HepG2 (cell line): ENCODE measurements around the gene CA11. TPM values are rescaled to one million over a fixed set of nuclear protein-coding genes. Genes with fewer than 3 reads are reported as not detected.
A peak's percentile ranks its signal among the peaks of the same experiment; 100 is the strongest.

Experiments
- AHDC1 ChIP-seq: sonication (generic); formaldehyde crosslinking; IDR thresholded peaks from 2 replicates; pipeline ENCODE4 v1.5.1; 2020; ENCODE audit warnings: mild to moderate bottlenecking, missing genetic modification reagents, borderline replicate concordance
- CREB1 ChIP-seq, 2 experiments: fragments of 450-650 bp in 1 of 2; IDR thresholded peaks; 2 replicates each; pipeline ENCODE4 v1.6.1; 2016 to 2017; ENCODE audit warnings: control low read depth in 1 of 2, mild to moderate bottlenecking in 1 of 2, missing compliant biosample characterization in 1 of 2, missing genetic modification characterization in 1 of 2
- GTF3A ChIP-seq: sonication (generic); formaldehyde crosslinking; conservative IDR thresholded peaks from 2 replicates; pipeline ENCODE4 v1.4.0; 2020; ENCODE audit warnings: mild to moderate bottlenecking, missing genetic modification reagents
- NFE2L1 ChIP-seq: sonication (generic); formaldehyde crosslinking; IDR thresholded peaks from 2 replicates; pipeline ENCODE4 v1.4.0; 2020; ENCODE audit warnings: missing genetic modification reagents, mild to moderate bottlenecking, borderline replicate concordance
- PRDM4 ChIP-seq: sonication (generic); formaldehyde crosslinking; IDR thresholded peaks from 2 replicates; pipeline ENCODE4 v1.9.0; 2021; ENCODE audit warnings: missing genetic modification reagents, borderline replicate concordance
- PRMT3 ChIP-seq: sonication (generic); formaldehyde crosslinking; IDR thresholded peaks from 2 replicates; pipeline ENCODE4 v1.8.1; 2022; ENCODE audit warnings: low read depth, mild to moderate bottlenecking, moderate library complexity, missing genetic modification reagents, borderline replicate concordance
- REPIN1 ChIP-seq: sonication (generic); formaldehyde crosslinking; IDR thresholded peaks from 2 replicates; pipeline ENCODE4 v1.8.0; 2022; ENCODE audit warnings: missing genetic modification reagents, low read depth, mild to moderate bottlenecking, borderline replicate concordance
- SIX4 ChIP-seq: sonication (generic); formaldehyde crosslinking; IDR thresholded peaks from 2 replicates; pipeline ENCODE4 v1.4.0; 2020; ENCODE audit warnings: missing genetic modification reagents
- SNRNP70 ChIP-seq: fragments of 200-400 bp; formaldehyde crosslinking; IDR thresholded peaks from 2 replicates; pipeline ENCODE4 v1.6.1; 2017; ENCODE audit warnings: mild to moderate bottlenecking, low read depth, low read length, moderate library complexity
- ZNF12 ChIP-seq: sonication (generic); formaldehyde crosslinking; IDR thresholded peaks from 2 replicates; pipeline ENCODE4 v1.5.0; 2020; ENCODE audit warnings: missing genetic modification reagents
- ZNF138 ChIP-seq: sonication (generic); formaldehyde crosslinking; IDR thresholded peaks from 2 replicates; pipeline ENCODE4 v1.5.0; 2020; ENCODE audit warnings: mild to moderate bottlenecking, low read depth, missing genetic modification reagents
- ZNF180 ChIP-seq: sonication (generic); formaldehyde crosslinking; IDR thresholded peaks from 2 replicates; pipeline ENCODE4 v1.4.0; 2020; ENCODE audit warnings: low read depth, missing genetic modification reagents, borderline replicate concordance
- ZNF235 ChIP-seq: sonication (generic); formaldehyde crosslinking; IDR thresholded peaks from 2 replicates; pipeline ENCODE4 v1.8.1; 2023; ENCODE audit warnings: mild to moderate bottlenecking, missing genetic modification reagents, borderline replicate concordance
- ZNF512 ChIP-seq: sonication (generic); formaldehyde crosslinking; IDR thresholded peaks from 2 replicates; pipeline ENCODE4 v1.4.0; 2020; ENCODE audit warnings: mild to moderate bottlenecking, missing genetic modification reagents
- ZNF777 ChIP-seq: sonication (generic); formaldehyde crosslinking; IDR thresholded peaks from 2 replicates; pipeline ENCODE4 v1.4.0; 2020; ENCODE audit warnings: missing genetic modification reagents
- ZNF841 ChIP-seq: sonication (generic); formaldehyde crosslinking; IDR thresholded peaks from 2 replicates; pipeline ENCODE4 v1.8.1; 2023; ENCODE audit warnings: missing genetic modification reagents, borderline replicate concordance
- polyA plus RNA-seq, 8 experiments: library from polyadenylated mRNA; depleted of rRNA in 3 of 8; stranded (reverse) in 7 of 8; unstranded in 1 of 8; fragments of >200 nt; fragmentation: Illumina TruSeq in 4 of 8; extraction: Trizol in 4 of 8; gene quantifications; 2 replicates each; pipeline versions ENCODE4 v1.2.1 to v1.2.3, GENCODE V29; 2011 to 2016; ENCODE audit warnings: low read depth in 4 of 8, missing spikeins in 1 of 8, mixed read lengths in 1 of 8; ENCODE audit not compliant: insufficient read depth in 1 of 8
- total RNA-seq, 5 experiments: library from RNA; depleted of rRNA; stranded (reverse); fragments of >200 nt; fragmentation: Illumina TruSeq; extraction: Trizol; gene quantifications; 2 replicates each; pipeline ENCODE4 v1.2.3, GENCODE V29; 2016; ENCODE audit warnings: low read depth in 1 of 5
- TF ChIP-seq, protein P1 (sequence below): sonication (generic); formaldehyde crosslinking; conservative IDR thresholded peaks from 2 replicates; pipeline ENCODE4 v1.5.0; 2020; ENCODE audit warnings: missing genetic modification reagents

The CA11 gene
- total and polyA plus RNA-seq, 2 of the 13 experiments (the other 11 are each of a cell fraction or from before 2014, with no cell fraction given): 0.41 to 0.58 TPM

DNA sequence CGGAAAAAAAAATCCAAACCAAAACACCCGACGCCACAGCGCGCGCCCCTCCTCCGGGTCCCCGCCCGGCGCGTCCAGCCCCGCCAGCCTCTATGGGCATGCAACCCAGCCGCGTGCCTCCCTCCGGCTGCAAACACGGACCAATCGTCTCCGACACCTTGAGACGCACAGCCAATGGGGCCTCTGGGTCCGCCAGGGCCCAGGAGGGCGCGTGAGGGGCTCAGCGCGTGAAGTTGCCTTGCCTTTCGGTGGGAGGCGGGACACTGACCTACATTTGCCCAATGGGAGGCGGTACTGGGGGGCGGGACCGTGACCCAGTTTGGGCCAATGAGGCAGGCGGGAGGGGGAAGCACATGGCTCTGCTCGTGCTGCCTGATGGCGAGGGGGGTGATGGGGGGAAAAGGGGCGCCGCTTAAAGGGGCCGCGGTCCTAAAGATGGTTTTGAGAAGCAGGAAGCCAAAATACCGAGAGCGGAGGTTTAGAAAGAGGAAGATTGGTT, 8.5 kb downstream of the CA11 start (continued):
- no peak for TF ChIP-seq ZNF235 (CRISPR knock-in tag)
- peak; percentile 70 for TF ChIP-seq CREB1 (IDR thresholded peaks at IDR 0.05)
- peak; percentile 77 for TF ChIP-seq CREB1 (CRISPR knock-in tag; IDR thresholded peaks at IDR 0.05)
- no peak for TF ChIP-seq SNRNP70
- no peak; the same call in 1 of the 2 replicates for TF ChIP-seq REPIN1 (CRISPR knock-in tag)
- no peak for TF ChIP-seq AHDC1 (CRISPR knock-in tag)
- TF ChIP-seq ZNF180 (CRISPR knock-in tag): no peak
- TF ChIP-seq GTF3A (CRISPR knock-in tag): no peak
- TF ChIP-seq ZNF138 (CRISPR knock-in tag): peak; percentile 87
- TF ChIP-seq SIX4 (CRISPR knock-in tag): peak; percentile 19; the same call in 1 of the 2 replicates
- TF ChIP-seq PRDM4 (CRISPR knock-in tag): no peak
- TF ChIP-seq ZNF841 (CRISPR knock-in tag): peak; percentile 72
- TF ChIP-seq, protein P1, sequence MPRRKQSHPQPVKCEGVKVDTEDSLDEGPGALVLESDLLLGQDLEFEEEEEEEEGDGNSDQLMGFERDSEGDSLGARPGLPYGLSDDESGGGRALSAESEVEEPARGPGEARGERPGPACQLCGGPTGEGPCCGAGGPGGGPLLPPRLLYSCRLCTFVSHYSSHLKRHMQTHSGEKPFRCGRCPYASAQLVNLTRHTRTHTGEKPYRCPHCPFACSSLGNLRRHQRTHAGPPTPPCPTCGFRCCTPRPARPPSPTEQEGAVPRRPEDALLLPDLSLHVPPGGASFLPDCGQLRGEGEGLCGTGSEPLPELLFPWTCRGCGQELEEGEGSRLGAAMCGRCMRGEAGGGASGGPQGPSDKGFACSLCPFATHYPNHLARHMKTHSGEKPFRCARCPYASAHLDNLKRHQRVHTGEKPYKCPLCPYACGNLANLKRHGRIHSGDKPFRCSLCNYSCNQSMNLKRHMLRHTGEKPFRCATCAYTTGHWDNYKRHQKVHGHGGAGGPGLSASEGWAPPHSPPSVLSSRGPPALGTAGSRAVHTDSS (CRISPR knock-in tag): no peak
- no peak for TF ChIP-seq ZNF777 (CRISPR knock-in tag)
- TF ChIP-seq NFE2L1 (CRISPR knock-in tag): peak; percentile 74; the same call in 1 of the 2 replicates
- no peak for TF ChIP-seq ZNF12 (CRISPR knock-in tag)
- no peak for TF ChIP-seq ZNF512 (CRISPR knock-in tag)
- no peak for TF ChIP-seq PRMT3 (CRISPR knock-in tag)
